ENCODE data around the gene FUZ.

DNA sequence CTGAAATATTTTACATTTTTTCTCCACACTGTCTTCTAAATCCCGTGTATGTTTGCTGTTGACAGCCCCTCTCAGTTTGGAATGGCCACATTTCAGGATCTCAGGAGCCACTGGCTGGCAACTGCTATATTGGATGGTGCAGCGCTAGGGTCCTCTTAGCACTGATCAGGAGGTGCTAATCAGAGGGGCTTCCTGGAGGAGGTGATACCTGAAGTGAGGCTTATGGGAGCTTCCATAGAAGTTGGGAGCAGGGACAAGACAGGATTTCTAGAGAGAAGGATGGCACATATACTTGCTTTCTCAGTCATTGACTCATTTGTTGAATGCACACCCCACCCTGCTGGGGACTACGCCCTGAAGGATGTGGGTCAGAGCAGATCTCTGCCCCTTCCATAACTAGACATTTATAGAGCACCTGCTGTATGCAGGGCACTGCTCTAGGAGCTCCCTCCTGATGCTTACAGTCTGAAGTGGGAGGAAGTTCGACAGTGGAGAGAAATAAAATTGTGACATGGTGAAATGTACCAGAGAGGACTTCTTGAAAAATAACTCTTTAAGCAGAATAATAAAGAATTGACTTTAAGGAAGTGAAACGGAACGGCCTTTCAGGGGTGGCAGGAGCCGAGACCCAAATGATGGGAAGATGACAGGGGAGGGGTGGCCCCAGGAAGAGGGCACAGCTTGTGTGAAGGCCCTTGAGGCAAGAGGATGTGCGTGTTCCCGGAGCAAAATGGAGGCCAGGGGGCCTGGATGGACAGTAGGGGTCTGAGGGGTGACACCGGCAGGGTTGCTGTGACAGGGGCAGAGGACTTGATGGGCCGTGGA lies 33.1 kb downstream of the FUZ start:
- TF ChIP-seq CTCF (IDR thresholded peaks at IDR 0.05) (no peak), EP300 (IDR thresholded peaks at IDR 0.05) (no peak)
